Adrenal gland (tissue), 12 donors: Measurements from ENCODE around the gene PKMYT1. TPM values are rescaled to one million over a fixed set of nuclear protein-coding genes. Genes with fewer than 3 reads are reported as not detected.

ENCODE experiments used
- DNase-seq, 7 donors: peaks; one replicate each; pipeline ENCODE4 v3.0.0-alpha.2; 2019 to 2020
- H3K27ac ChIP-seq, 5 donors: fragments of 200-600 bp; sonication (generic) in 4 of 5; 1 replicate in 3 of 5; 2 replicates in 2 of 5; pipeline versions ENCODE4 v1.5.1 to v1.8.0; 2016 to 2020; ENCODE audit warnings: mild to moderate bottlenecking in 1 of 5
- H3K27me3 ChIP-seq: fragments of 200-600 bp; 2 replicates; pipeline ENCODE4 v1.8.0; 2021
- H3K36me3 ChIP-seq, 2 donors: fragments of 200-600 bp; replicated peaks in 1 of 2; 1 replicate in 1 of 2; 2 replicates in 1 of 2; pipeline versions ENCODE4 v1.5.1 to v1.8.0; 2018 to 2022
- H3K4me1 ChIP-seq, 2 donors: fragments of 200-600 bp; replicated peaks in 1 of 2; 1 replicate in 1 of 2; 2 replicates in 1 of 2; pipeline versions ENCODE4 v1.5.1 to v1.8.0; 2018 to 2021
- H3K4me3 ChIP-seq, 4 donors: fragments of 200-600 bp; sonication (generic) in 3 of 4; one replicate each; pipeline ENCODE4 v1.5.1; 2016 to 2018
- H3K9me3 ChIP-seq, 3 donors: fragments of 200-600 bp; sonication (generic) in 1 of 3; replicated peaks in 1 of 3; 1 replicate in 2 of 3; 2 replicates in 1 of 3; pipeline versions ENCODE4 v1.5.1 to v1.8.0; 2016 to 2021
- CTCF ChIP-seq, 6 experiments: fragments of 450-650 bp in 4 of 6; fragments of 200-600 bp in 2 of 6; sonication (generic) in 1 of 6; IDR thresholded peaks; 1 replicate in 5 of 6; 2 replicates in 1 of 6; pipeline versions ENCODE4 v1.5.1 to v1.8.0; 2016 to 2021; ENCODE audit warnings: antibody characterized with exemption in 6 of 6, mild to moderate bottlenecking in 2 of 6, moderate library complexity in 1 of 6
- POLR2A ChIP-seq, 2 donors: fragments of 450-650 bp; IDR thresholded peaks; one replicate each; pipeline ENCODE4 v1.6.1; 2017; ENCODE audit warnings: antibody characterized with exemption in 2 of 2, mild to moderate bottlenecking in 2 of 2, moderate library complexity in 1 of 2
- WGBS, 4 donors: extraction: QIAGEN DNeasy Blood & Tissue Kit in 2 of 4; methylation state at CpG; one replicate each; pipeline versions ENCODE4 v1.1.5 to v1.1.7; 2013 to 2017; 5-methylcytosine and 5-hydroxymethylcytosine counted together
- intact Hi-C, 2 donors: fragments of 100-400 bp; cut with DNase I; formaldehyde crosslinking; loops; one replicate each; pipeline versions ENCODE4 v1.14.1 to v1.15.0; 2022 to 2023
- polyA plus RNA-seq, 3 donors: library from polyadenylated mRNA; stranded (reverse); fragments of 200-250 nt in 2 of 3; fragments of 350-450 nt in 1 of 3; fragmentation: Illumina TruSeq in 1 of 3; extraction: RNeasy Lipid Tissue Mini Kit (QIAGEN cat#74804) in 1 of 3; gene quantifications; one replicate each; pipeline ENCODE4 v1.2.3, GENCODE V29; 2013 to 2014
- total RNA-seq, 9 donors: library from RNA; depleted of rRNA in 4 of 9; stranded (reverse); fragments of >200 nt in 4 of 9; fragments of 120-200 nt in 1 of 9; fragmentation: NEBNext Ultra II Directional in 1 of 9; extraction: Animal tissue kit (Norgen Biotek cat#: 25700) in 1 of 9; gene quantifications; one replicate each; pipeline versions ENCODE4 v1.1.0 to v1.2.4, GENCODE V29; 2013 to 2023
- donor health status: healthy with polysubstance abuse.
- donor health status: Bipolar disorder and iron deficiency.
- donor health status: DM: yes; HTN: yes; CAD: no.
- donor health status: DM: no; HTN: no; CAD: no.
- donor health status: DM: no; HTN: no; CAD: no.
- donor health status: DM: yes; HTN: yes; CAD: no.

Gene PKMYT1
- total and polyA plus RNA-seq, 12 donors: 0.46 to 7.0 (median 2.9) TPM

DNA sequence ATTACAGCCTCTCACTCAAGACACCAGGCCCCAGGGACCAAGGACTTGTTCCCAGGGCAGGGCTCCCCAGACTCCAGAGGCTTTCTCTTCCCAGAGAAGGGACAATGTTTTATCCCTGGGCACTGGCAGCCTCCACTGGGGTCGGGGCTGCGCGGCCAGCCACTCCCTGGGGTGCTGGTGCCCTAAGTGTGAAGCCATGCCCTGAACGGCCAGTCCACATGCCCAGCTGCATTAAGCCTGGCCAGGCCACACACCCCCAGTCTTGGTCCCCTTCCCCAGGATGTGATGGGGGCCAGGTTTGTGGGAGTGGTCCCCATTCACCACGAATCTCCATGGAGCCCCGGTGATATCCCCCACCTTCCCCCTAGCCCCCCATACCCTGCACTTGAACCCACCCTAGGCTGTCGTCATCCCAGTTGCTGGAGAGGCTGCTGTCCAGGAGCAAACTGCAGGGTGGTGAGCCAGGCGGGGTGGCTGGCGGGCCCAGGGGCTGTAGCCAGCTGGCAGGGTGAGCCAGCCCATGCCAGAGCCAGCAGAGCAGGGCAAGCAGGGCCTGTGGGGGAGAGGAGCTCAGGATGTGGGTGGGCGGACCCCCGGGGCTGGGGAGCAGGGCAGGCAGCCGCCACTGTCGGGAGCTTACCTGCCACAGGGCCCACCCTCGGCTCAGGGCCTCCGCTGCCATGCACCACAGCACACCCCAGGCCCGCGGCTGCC, 6.5 kb downstream of the PKMYT1 start:
- H3K4me3 ChIP-seq: no peak overlapping the region
- no peak for DNase-seq
- no peak overlapping the region for H3K27ac ChIP-seq
- TF ChIP-seq POLR2A (IDR thresholded peaks at IDR 0.05): no peak
- no peak for TF ChIP-seq CTCF (IDR thresholded peaks at IDR 0.05)
- H3K9me3 ChIP-seq: no peaks in the 10 kb centered on the region
- intact Hi-C loops: no loop called here
- no peaks in the 10 kb centered on the region for H3K27me3 ChIP-seq
- no peaks in the 10 kb centered on the region for H3K36me3 ChIP-seq
- H3K4me1 ChIP-seq: peaks cover 5 to 17% of the 10 kb centered on the region in 2 donors
- WGBS, 4 donors: 75 to 100% (median 78%) methylated on average over 2 to 17 of the region's 17 CpGs

DNA sequence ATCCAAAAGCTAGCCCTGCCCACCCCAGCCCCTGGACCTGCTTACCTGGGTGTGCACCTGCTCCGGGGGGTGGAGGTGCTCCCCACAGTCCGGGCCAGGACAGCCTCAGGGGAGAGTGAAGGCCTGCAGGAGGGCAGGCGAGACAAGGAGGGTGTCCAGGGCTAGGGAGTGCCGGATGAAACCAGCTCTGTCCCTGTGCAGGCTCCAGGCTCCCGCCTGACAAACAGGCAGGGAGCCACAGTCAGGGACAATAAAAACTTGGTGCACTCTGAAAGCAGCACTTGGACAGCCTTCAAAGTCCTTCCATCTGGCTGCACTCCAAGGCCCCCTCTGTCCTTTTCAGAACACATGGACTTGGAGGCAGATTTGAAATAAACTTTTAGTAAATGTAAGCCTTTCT, 7.2 kb downstream of the PKMYT1 start:
- H3K27ac ChIP-seq: peak overlapping the region in 1 of 5 donors; percentile 16
- intact Hi-C loops: no loop called here

GRCh38 chr16:2971985-2972784, 8.1 kb downstream of the PKMYT1 start:
- WGBS, 4 donors: 68 to 82% (median 76%) methylated on average over 13 to 15 of the region's 15 CpGs
- no peak for DNase-seq
- no peak for TF ChIP-seq CTCF (IDR thresholded peaks at IDR 0.05)
- no peak for TF ChIP-seq POLR2A (IDR thresholded peaks at IDR 0.05)
- H3K27ac ChIP-seq: no peak overlapping the region
- no peak overlapping the region for H3K4me3 ChIP-seq
- peaks cover 10% of the 10 kb centered on the region for H3K27me3 ChIP-seq
- no peaks in the 10 kb centered on the region for H3K36me3 ChIP-seq
- H3K4me1 ChIP-seq: peaks cover 5 to 21% of the 10 kb centered on the region in 2 donors
- intact Hi-C loops: no loop called here
- H3K9me3 ChIP-seq: no peaks in the 10 kb centered on the region

More for the DNA sequence above, 7.2 kb downstream of the PKMYT1 start:
- H3K9me3 ChIP-seq: no peaks in the 10 kb centered on the region
- no peaks in the 10 kb centered on the region for H3K36me3 ChIP-seq
- TF ChIP-seq CTCF (IDR thresholded peaks at IDR 0.05): no peak
- TF ChIP-seq POLR2A (IDR thresholded peaks at IDR 0.05): no peak
- WGBS, 4 donors: 38 to 68% (median 52%) methylated on average over 3 to 5 of the region's 5 CpGs
- peaks cover 1% of the 10 kb centered on the region for H3K27me3 ChIP-seq
- H3K4me1 ChIP-seq: peaks cover 5 to 21% of the 10 kb centered on the region in 2 donors
- no peak overlapping the region for H3K4me3 ChIP-seq
- DNase-seq: peak in 6 of 7 donors; percentile 46 to 70 (median 63)

- no peak for TF ChIP-seq CTCF (IDR thresholded peaks at IDR 0.05)
- no peak for TF ChIP-seq POLR2A (IDR thresholded peaks at IDR 0.05)
- intact Hi-C loops: no loop called here
- Histone ChIP-seq H3K4me3 (no peak overlapping the region), H3K36me3 (no peaks in the 10 kb centered on the region), H3K27ac (no peak overlapping the region), H3K27me3 (peaks cover 19% of the 10 kb centered on the region), H3K4me1 (peaks cover 5 to 21% of the 10 kb centered on the region in 2 donors), H3K9me3 (no peaks in the 10 kb centered on the region)
- WGBS, 4 donors: 91 to 95% (median 94%) methylated on average over 8 to 35 of the region's 35 CpGs
- peak in 1 of 7 donors; percentile 18 for DNase-seq
These were observed 8.9 kb downstream of the PKMYT1 start for GRCh38 chr16:2971134-2971984.
